Measurements from ENCODE around the gene COQ2.
"Not testable (repeated sequence)": the region's sequence is repeated elsewhere in the genome, so short reads cannot be mapped to it uniquely, and the experiment has no call there.

COQ2 gene

GRCh38 chr4:83284193-83285054 is at the start of gene COQ2:
Gene COQ2 (minus strand): TSS chr4:83284798. CDS start chr4:83284764, 34 bp downstream.
- peak; percentile 94 for TF ChIP-seq POLR2A (IDR thresholded peaks at IDR 0.05; ENCODE audit: low read depth, low read length)
- DNase-seq (ENCODE audit: insufficient read length, low spot score) (peak; percentile 75), FAIRE-seq (no peak)

- FAIRE-seq (no peak), DNase-seq (ENCODE audit: insufficient read length, low spot score) (no peak)
- no peak for TF ChIP-seq POLR2A (IDR thresholded peaks at IDR 0.05; ENCODE audit: low read depth, low read length)
Observed at GRCh38 chr4:83331956-83332355, 47.4 kb upstream of the COQ2 start.

GRCh38 chr4:83329521-83330110 is 45.0 kb upstream of the COQ2 start:
- no peak for TF ChIP-seq POLR2A (IDR thresholded peaks at IDR 0.05; ENCODE audit: low read depth, low read length)
- DNase-seq (ENCODE audit: insufficient read length, low spot score) (no peak), FAIRE-seq (no peak)

- no peak for TF ChIP-seq POLR2A (IDR thresholded peaks at IDR 0.05; ENCODE audit: low read depth, low read length)
- no peak for DNase-seq (ENCODE audit: insufficient read length, low spot score)
- no peak for FAIRE-seq
Observed at GRCh38 chr4:83328521-83329187, 44.1 kb upstream of the COQ2 start.

- no peak for TF ChIP-seq POLR2A (IDR thresholded peaks at IDR 0.05; ENCODE audit: low read depth, low read length)
- DNase-seq (ENCODE audit: insufficient read length, low spot score) (no peak), FAIRE-seq (no peak)
Observed at GRCh38 chr4:83326546-83326945, 41.9 kb upstream of the COQ2 start.

- DNase-seq (ENCODE audit: insufficient read length, low spot score); FAIRE-seq: not testable (repeated sequence)
Observed at GRCh38 chr4:83325306-83325705, 40.7 kb upstream of the COQ2 start.

GRCh38 chr4:83323136-83323535 is 38.5 kb upstream of the COQ2 start:
- DNase-seq (ENCODE audit: insufficient read length, low spot score) (no peak), FAIRE-seq (no peak)
- no peak for TF ChIP-seq POLR2A (IDR thresholded peaks at IDR 0.05; ENCODE audit: low read depth, low read length)

- no peak for FAIRE-seq
- peak; percentile 24 for DNase-seq (ENCODE audit: insufficient read length, low spot score)
- no peak for TF ChIP-seq POLR2A (IDR thresholded peaks at IDR 0.05; ENCODE audit: low read depth, low read length)
Observed at GRCh38 chr4:83320548-83320947, 36.0 kb upstream of the COQ2 start.

GRCh38 chr4:83318666-83319065 is 34.1 kb upstream of the COQ2 start:
- FAIRE-seq (no peak), DNase-seq (ENCODE audit: insufficient read length, low spot score) (no peak)
- TF ChIP-seq POLR2A (IDR thresholded peaks at IDR 0.05; ENCODE audit: low read depth, low read length) = no peak

- FAIRE-seq (no peak), DNase-seq (ENCODE audit: insufficient read length, low spot score) (no peak)
- no peak for TF ChIP-seq POLR2A (IDR thresholded peaks at IDR 0.05; ENCODE audit: low read depth, low read length)
Observed at GRCh38 chr4:83317671-83318070, 33.1 kb upstream of the COQ2 start.

- DNase-seq (ENCODE audit: insufficient read length, low spot score) (no peak), FAIRE-seq (no peak)
Observed at GRCh38 chr4:83316459-83317165, 32.0 kb upstream of the COQ2 start.

GRCh38 chr4:83315341-83315870 is 30.8 kb upstream of the COQ2 start:
- DNase-seq (ENCODE audit: insufficient read length, low spot score) (no peak), FAIRE-seq (no peak)
- no peak for TF ChIP-seq POLR2A (IDR thresholded peaks at IDR 0.05; ENCODE audit: low read depth, low read length)

More at GRCh38 chr4:83316459-83317165, 32.0 kb upstream of the COQ2 start:
- no peak for TF ChIP-seq POLR2A (IDR thresholded peaks at IDR 0.05; ENCODE audit: low read depth, low read length)

GRCh38 chr4:83308672-83309071 is 24.1 kb upstream of the COQ2 start:
- no peak for TF ChIP-seq POLR2A (IDR thresholded peaks at IDR 0.05; ENCODE audit: low read depth, low read length)
- FAIRE-seq = no peak
- DNase-seq (ENCODE audit: insufficient read length, low spot score) = no peak

- DNase-seq (ENCODE audit: insufficient read length, low spot score) (no peak), FAIRE-seq (no peak)
- TF ChIP-seq POLR2A (IDR thresholded peaks at IDR 0.05; ENCODE audit: low read depth, low read length) = no peak
Observed at GRCh38 chr4:83307920-83308319, 23.3 kb upstream of the COQ2 start.
